ENCODE results near the gene TRIAP1. TPM values are rescaled to one million over a fixed set of nuclear protein-coding genes. Genes with fewer than 3 reads are reported as not detected.
"Not testable (repeated sequence)": the region's sequence is repeated elsewhere in the genome, so short reads cannot be mapped to it uniquely, and the experiment has no call there.

The TRIAP1 gene
- total RNA-seq, 1 donor from 2014 or later = 38.1 TPM

GRCh38 chr12:120447992-120448391 is 1.8 kb upstream of the TRIAP1 start:
- H3K36me3 Mint-ChIP-seq (ENCODE audit: low read depth) = no peaks in the 10 kb centered on the region

GRCh38 chr12:120446844-120447178 is 627 bp upstream of the TRIAP1 start:
- H3K27me3 Mint-ChIP-seq (ENCODE audit: low read depth); H3K9me3 Mint-ChIP-seq; DNase-seq (ENCODE audit: low read depth, low spot score); H3K36me3 Mint-ChIP-seq (ENCODE audit: low read depth): not testable (repeated sequence)
- peak overlapping the region; percentile 95 for H3K4me3 Mint-ChIP-seq
- peaks cover 31% of the 10 kb centered on the region for H3K4me1 Mint-ChIP-seq
- peak overlapping the region; percentile 62 for H3K27ac Mint-ChIP-seq (ENCODE audit: unreplicated experiment)

More at GRCh38 chr12:120447992-120448391, 1.8 kb upstream of the TRIAP1 start:
- Mint-ChIP-seq H3K9me3 (no peaks in the 10 kb centered on the region), H3K27ac (ENCODE audit: unreplicated experiment) (no peak overlapping the region), H3K4me1 (peaks cover 31% of the 10 kb centered on the region), H3K4me3 (peak overlapping the region; percentile 95), H3K27me3 (ENCODE audit: low read depth) (no peaks in the 10 kb centered on the region)
- DNase-seq (ENCODE audit: low read depth, low spot score) = no peak
- no peak for TF ChIP-seq CTCF (conservative IDR thresholded peaks at IDR 0.05)

- H3K27ac Mint-ChIP-seq (ENCODE audit: unreplicated experiment) = no peak overlapping the region
- no peak for DNase-seq (ENCODE audit: low read depth, low spot score)
- H3K9me3 Mint-ChIP-seq = no peaks in the 10 kb centered on the region
- H3K27me3 Mint-ChIP-seq (ENCODE audit: low read depth) = no peaks in the 10 kb centered on the region
- peaks cover 3% of the 10 kb centered on the region for H3K36me3 Mint-ChIP-seq (ENCODE audit: low read depth)
- H3K4me3 Mint-ChIP-seq = peak overlapping the region; percentile 95
- no peak for TF ChIP-seq CTCF (conservative IDR thresholded peaks at IDR 0.05)
- H3K4me1 Mint-ChIP-seq = peaks cover 38% of the 10 kb centered on the region
Measured at GRCh38 chr12:120444676-120445075, 1.5 kb downstream of the TRIAP1 start.

DNA sequence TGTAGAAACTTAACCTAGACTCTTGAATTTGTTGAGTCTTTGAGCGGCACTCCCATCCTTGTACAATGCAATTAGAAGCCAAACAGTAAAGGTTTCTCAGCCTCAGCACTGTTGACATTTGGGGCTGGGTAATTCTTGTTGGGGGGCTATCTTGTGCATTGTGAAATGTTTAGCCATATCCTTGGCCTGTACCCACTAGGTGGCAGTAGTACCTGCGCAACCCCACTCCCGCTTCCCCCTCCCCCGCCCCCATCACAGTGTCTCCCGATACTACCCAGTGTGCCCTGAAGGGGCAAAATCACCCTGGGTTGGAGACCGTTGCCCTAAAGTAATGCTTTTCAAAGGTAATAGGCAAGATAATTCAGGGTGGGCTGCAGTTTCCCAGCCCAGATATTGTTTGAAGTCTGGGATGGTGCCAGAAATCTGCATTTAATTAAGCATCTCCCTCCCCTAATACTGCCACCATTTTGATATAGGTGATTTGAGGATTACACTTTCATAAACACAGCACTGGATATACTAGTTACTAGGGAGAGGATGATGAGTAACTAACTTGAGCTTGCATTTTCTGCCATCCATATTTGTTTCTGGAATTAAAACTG is 6.4 kb downstream of the TRIAP1 start:
- Mint-ChIP-seq H3K4me1 (peaks cover 35% of the 10 kb centered on the region), H3K9me3 (no peaks in the 10 kb centered on the region), H3K27ac (ENCODE audit: unreplicated experiment) (no peak overlapping the region)

GRCh38 chr12:120438495-120439198 is 7.5 kb downstream of the TRIAP1 start:
- DNase-seq (ENCODE audit: low read depth, low spot score) = no peak
- no peaks in the 10 kb centered on the region for H3K9me3 Mint-ChIP-seq
- H3K27ac Mint-ChIP-seq (ENCODE audit: unreplicated experiment) = no peak overlapping the region
- no peak for TF ChIP-seq CTCF (conservative IDR thresholded peaks at IDR 0.05)
- H3K36me3 Mint-ChIP-seq (ENCODE audit: low read depth) = peaks cover 3% of the 10 kb centered on the region
- peak overlapping the region; percentile 92 for H3K4me3 Mint-ChIP-seq
- H3K4me1 Mint-ChIP-seq = peaks cover 28% of the 10 kb centered on the region
- H3K27me3 Mint-ChIP-seq (ENCODE audit: low read depth) = no peaks in the 10 kb centered on the region

More for the DNA sequence above, 6.4 kb downstream of the TRIAP1 start:
- DNase-seq (ENCODE audit: low read depth, low spot score) = peak; percentile 62
- Mint-ChIP-seq H3K4me3 (peak overlapping the region; percentile 83), H3K27me3 (ENCODE audit: low read depth) (no peaks in the 10 kb centered on the region), H3K36me3 (ENCODE audit: low read depth) (peaks cover 3% of the 10 kb centered on the region)
- peak; percentile 79 for TF ChIP-seq CTCF (conservative IDR thresholded peaks at IDR 0.05)
